PC-9 (cell line): Measurements from ENCODE around the gene IL18RAP. TPM values are rescaled to one million over a fixed set of nuclear protein-coding genes. Genes with fewer than 3 reads are reported as not detected.
A peak's percentile ranks its signal among the peaks of the same experiment; 100 is the strongest.

ENCODE experiments used
- BruUV-seq: library from RNA; stranded (reverse); fragments of 400-500 nt; replicated peaks from 2 replicates; lab custom pipeline; 2021; lab: Mats Ljungman, UMichigan
- CTCF ChIA-PET: fragments of 300-600 bp; sonication (Branson Sonifier 250); formaldehyde crosslinking; loops from one replicate; lab custom pipeline; 2022; ENCODE audit warnings: antibody characterized with exemption; lab: Charles Lee
- POLR2A ChIA-PET: fragments of 300-600 bp; sonication (Branson Sonifier 250); formaldehyde crosslinking; loops from one replicate; lab custom pipeline; 2022; ENCODE audit warnings: antibody characterized with exemption; ENCODE audit not compliant: unreplicated experiment; lab: Charles Lee
- DNase-seq, 2 experiments: peaks; one replicate each; pipeline versions ENCODE4 v3.0.0 to v3.0.0-alpha.2; 2015 to 2022; ENCODE audit warnings: mixed read lengths in 1 of 2
- H2AFZ ChIP-seq: fragments of 200-600 bp; sonication (generic); 2 replicates; pipeline ENCODE4 v1.8.1; 2017; ENCODE audit warnings: antibody characterized with exemption
- H3F3A ChIP-seq: fragments of 200-600 bp; sonication (generic); 2 replicates; pipeline ENCODE4 v1.8.1; 2017; ENCODE audit warnings: antibody characterized with exemption, mild to moderate bottlenecking, low read depth; ENCODE audit not compliant: insufficient read depth
- H3K27ac ChIP-seq: fragments of 200-600 bp; sonication (generic); 2 replicates; pipeline ENCODE4 v1.6.1; 2016; ENCODE audit warnings: mixed run types
- H3K27me3 ChIP-seq: fragments of 200-600 bp; sonication (generic); 2 replicates; pipeline ENCODE4 v1.6.1; 2016; ENCODE audit warnings: low read depth, mixed run types; ENCODE audit not compliant: insufficient read depth
- H3K36me3 ChIP-seq: fragments of 200-600 bp; sonication (generic); 2 replicates; pipeline ENCODE4 v1.6.1; 2016; ENCODE audit warnings: low read depth, mixed run types
- H3K4me1 ChIP-seq: fragments of 200-600 bp; sonication (generic); replicated peaks from 2 replicates; pipeline ENCODE4 v1.6.1; 2016; ENCODE audit warnings: mixed run types; ENCODE audit not compliant: insufficient read depth
- H3K4me2 ChIP-seq: fragments of 200-600 bp; sonication (generic); 2 replicates; pipeline ENCODE4 v1.6.1; 2017; ENCODE audit warnings: mixed run types
- H3K4me3 ChIP-seq: fragments of 200-600 bp; sonication (generic); 2 replicates; pipeline ENCODE4 v1.6.1; 2016; ENCODE audit warnings: mixed run types
- H3K79me2 ChIP-seq: fragments of 200-600 bp; sonication (generic); 2 replicates; pipeline ENCODE4 v1.6.1; 2017; ENCODE audit warnings: low read depth, mixed run types
- H3K9me2 ChIP-seq: fragments of 200-600 bp; sonication (generic); 2 replicates; pipeline ENCODE4 v1.8.1; 2017; ENCODE audit warnings: mild to moderate bottlenecking; ENCODE audit not compliant: insufficient read depth
- H3K9me3 ChIP-seq: fragments of 200-600 bp; sonication (generic); 2 replicates; pipeline ENCODE4 v1.8.1; 2016; ENCODE audit warnings: low read depth; ENCODE audit not compliant: insufficient read depth
- H4K20me1 ChIP-seq: fragments of 200-600 bp; sonication (generic); 2 replicates; pipeline ENCODE4 v1.8.1; 2017; ENCODE audit not compliant: insufficient read depth
- EZH2 ChIP-seq: fragments of 200-600 bp; sonication (generic); IDR thresholded peaks from 2 replicates; pipeline ENCODE4 v1.8.0; 2017; ENCODE audit warnings: antibody characterized with exemption, low read depth
- intact Hi-C: fragments of 100-400 bp; cut with micrococcal nuclease; formaldehyde crosslinking; loops from one replicate; pipeline ENCODE4 v1.10.0; 2022; ENCODE audit not compliant: unreplicated experiment
- total RNA-seq: library from RNA; stranded (reverse); gene quantifications from 2 replicates; pipeline ENCODE4 v1.2.3, GENCODE V29; 2021
- TF ChIP-seq, protein P1 (sequence below): fragments of 200-600 bp; sonication (generic); conservative IDR thresholded peaks from 2 replicates; pipeline ENCODE4 v1.6.1; 2017; ENCODE audit warnings: mixed run types, antibody characterized with exemption, mild to moderate bottlenecking, moderate library complexity

The IL18RAP gene
- total RNA-seq, 1 experiment from 2014 or later: not detected

GRCh38 chr2:102473020-102473419 is 50.1 kb downstream of the IL18RAP start, which contains the start of gene SLC9A4:
TSS of gene SLC9A4 (plus strand) at chr2:102473226. CDS start at chr2:102473760, 534 bp downstream.
- Histone ChIP-seq H3F3A (no peaks in the 10 kb centered on the region), H3K27me3 (no peaks in the 10 kb centered on the region), H3K4me2 (peak within 1 kb of the TSS; percentile 46), H3K9me3 (peaks cover 12% of the 10 kb centered on the region; the same call in 1 of the 2 replicates), H3K36me3 (no peaks in the 10 kb centered on the region), H3K4me3 (no peak within 1 kb of the TSS), H3K4me1 (peaks cover 9% of the 10 kb centered on the region; the same call in 1 of the 2 replicates), H3K79me2 (no peaks in the 10 kb centered on the region), H3K9me2 (no peaks in the 10 kb centered on the region; the same call in 1 of the 2 replicates), H3K27ac (no peak within 1 kb of the TSS), H2AFZ (no peak within 1 kb of the TSS), H4K20me1 (no peaks in the 10 kb centered on the region)
- intact Hi-C loops: loop anchor here (1.0 to 5.0 kb wide), 7 partner anchors 15 to 334 kb away; no protein-coding TSS in a partner anchor
- no peak for TF ChIP-seq EZH2
- TF ChIP-seq, protein P1, sequence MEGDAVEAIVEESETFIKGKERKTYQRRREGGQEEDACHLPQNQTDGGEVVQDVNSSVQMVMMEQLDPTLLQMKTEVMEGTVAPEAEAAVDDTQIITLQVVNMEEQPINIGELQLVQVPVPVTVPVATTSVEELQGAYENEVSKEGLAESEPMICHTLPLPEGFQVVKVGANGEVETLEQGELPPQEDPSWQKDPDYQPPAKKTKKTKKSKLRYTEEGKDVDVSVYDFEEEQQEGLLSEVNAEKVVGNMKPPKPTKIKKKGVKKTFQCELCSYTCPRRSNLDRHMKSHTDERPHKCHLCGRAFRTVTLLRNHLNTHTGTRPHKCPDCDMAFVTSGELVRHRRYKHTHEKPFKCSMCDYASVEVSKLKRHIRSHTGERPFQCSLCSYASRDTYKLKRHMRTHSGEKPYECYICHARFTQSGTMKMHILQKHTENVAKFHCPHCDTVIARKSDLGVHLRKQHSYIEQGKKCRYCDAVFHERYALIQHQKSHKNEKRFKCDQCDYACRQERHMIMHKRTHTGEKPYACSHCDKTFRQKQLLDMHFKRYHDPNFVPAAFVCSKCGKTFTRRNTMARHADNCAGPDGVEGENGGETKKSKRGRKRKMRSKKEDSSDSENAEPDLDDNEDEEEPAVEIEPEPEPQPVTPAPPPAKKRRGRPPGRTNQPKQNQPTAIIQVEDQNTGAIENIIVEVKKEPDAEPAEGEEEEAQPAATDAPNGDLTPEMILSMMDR: peak; percentile 97
- CTCF ChIA-PET: interaction anchor here (0.7 to 1.6 kb wide), 13 partner anchors 15 to 230 kb away, joined by 3 to 28 read pairs (median 3); no protein-coding TSS in a partner anchor
- POLR2A ChIA-PET: interaction anchor here (0.5 to 0.6 kb wide), 2 partner anchors 260 to 409 kb away, joined by 3 to 4 read pairs; no protein-coding TSS in a partner anchor
- no TSS peak for BruUV-seq
- DNase-seq: peak; percentile 61 to 69

DNA sequence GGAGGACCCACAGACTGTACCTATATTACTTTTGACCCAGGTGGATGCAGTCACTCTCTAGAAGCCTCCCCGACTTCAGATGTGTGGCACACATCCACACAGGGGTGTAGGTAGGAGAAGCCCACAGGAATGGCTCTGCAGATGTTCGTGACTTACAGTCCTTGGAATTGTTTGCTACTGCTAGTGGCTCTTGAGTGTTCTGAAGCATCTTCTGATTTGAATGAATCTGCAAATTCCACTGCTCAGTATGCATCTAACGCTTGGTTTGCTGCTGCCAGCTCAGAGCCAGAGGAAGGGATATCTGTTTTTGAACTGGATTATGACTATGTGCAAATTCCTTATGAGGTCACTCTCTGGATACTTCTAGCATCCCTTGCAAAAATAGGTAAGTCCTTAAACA is 50.7 kb downstream of the IL18RAP start:
- DNase-seq: no peak
- no TSS peak for BruUV-seq
- Histone ChIP-seq H3K79me2 (no peaks in the 10 kb centered on the region), H3K4me3 (no peak overlapping the region), H2AFZ (no peak overlapping the region), H3K36me3 (no peaks in the 10 kb centered on the region), H4K20me1 (no peaks in the 10 kb centered on the region), H3K9me3 (peaks cover 12% of the 10 kb centered on the region; the same call in 1 of the 2 replicates), H3K4me1 (peaks cover 9% of the 10 kb centered on the region; the same call in 1 of the 2 replicates), H3K4me2 (peak overlapping the region; percentile 46; the same call in 1 of the 2 replicates), H3K9me2 (no peaks in the 10 kb centered on the region; the same call in 1 of the 2 replicates), H3K27me3 (no peaks in the 10 kb centered on the region), H3K27ac (no peak overlapping the region), H3F3A (no peaks in the 10 kb centered on the region)
- ChIA-PET POLR2A (interaction anchor here (0.6 kb wide), 1 partner anchor 114 kb away, joined by 4 read pairs; no protein-coding TSS in a partner anchor), CTCF (interaction anchor here (0.7 to 1.6 kb wide), 13 partner anchors 14 to 230 kb away, joined by 3 to 28 read pairs (median 3); no protein-coding TSS in a partner anchor)
- TF ChIP-seq, protein P1: no peak
- TF ChIP-seq EZH2: no peak
- intact Hi-C loops: loop anchor here (1.0 to 5.0 kb wide), 7 partner anchors 15 to 334 kb away; no protein-coding TSS in a partner anchor

DNA sequence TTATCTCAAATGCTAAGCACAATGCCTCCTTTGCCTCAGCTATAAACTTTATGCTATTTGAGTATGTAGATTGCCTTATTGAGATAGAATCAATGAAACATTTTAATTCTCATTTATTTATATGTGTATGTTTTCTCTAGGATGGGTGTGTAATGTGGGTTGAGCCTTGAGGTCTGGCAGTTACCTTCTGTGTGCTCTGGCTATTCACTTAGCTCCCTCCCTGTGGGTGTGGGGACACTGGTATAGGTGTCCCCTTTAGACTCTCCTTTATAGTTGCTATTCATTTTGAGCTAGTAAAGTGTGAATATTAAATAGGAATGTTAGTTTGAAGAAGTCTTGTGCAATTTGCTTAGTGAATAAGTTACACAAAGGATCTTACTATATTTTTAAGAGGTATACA is 51.8 kb downstream of the IL18RAP start:
- Histone ChIP-seq H3K4me2 (no peak overlapping the region), H3K9me2 (no peaks in the 10 kb centered on the region; the same call in 1 of the 2 replicates), H3K36me3 (no peaks in the 10 kb centered on the region), H3K79me2 (no peaks in the 10 kb centered on the region), H4K20me1 (no peaks in the 10 kb centered on the region), H3K27me3 (no peaks in the 10 kb centered on the region), H2AFZ (no peak overlapping the region), H3K9me3 (peaks cover 6% of the 10 kb centered on the region; the same call in 1 of the 2 replicates), H3K4me3 (no peak overlapping the region), H3K27ac (no peak overlapping the region), H3F3A (no peaks in the 10 kb centered on the region), H3K4me1 (peaks cover 9% of the 10 kb centered on the region; the same call in 1 of the 2 replicates)
- DNase-seq: no peak
- ChIA-PET POLR2A (no interaction called here), CTCF (interaction anchor here (1.8 kb wide), 1 partner anchor 117 kb away, joined by 4 read pairs; no protein-coding TSS in a partner anchor)
- TF ChIP-seq, protein P1: no peak
- no peak for TF ChIP-seq EZH2
- intact Hi-C loops: loop anchor here (5.0 kb wide), 1 partner anchor 333 kb away; no protein-coding TSS in a partner anchor
- no TSS peak for BruUV-seq
